Kidney epithelial cell (primary cell): ENCODE measurements around the gene GALNT7. TPM values are rescaled to one million over a fixed set of nuclear protein-coding genes. Genes with fewer than 3 reads are reported as not detected.

Experiments used
- DNase-seq: peaks from one replicate; pipeline ENCODE4 v3.0.0-alpha.2; 2010; ENCODE audit warnings: low read depth
- H3K27me3 ChIP-seq: 2 replicates; pipeline ENCODE4 v1.6.0; 2011; ENCODE audit warnings: low read length; ENCODE audit not compliant: control insufficient read depth, insufficient read depth
- H3K36me3 ChIP-seq: 2 replicates; pipeline ENCODE4 v1.5.1; 2011; ENCODE audit warnings: low read length; ENCODE audit not compliant: control insufficient read depth, insufficient read depth
- H3K4me3 ChIP-seq: 2 replicates; pipeline ENCODE4 v1.5.1; 2011; ENCODE audit warnings: low read depth, mild to moderate bottlenecking, control low read depth, low read length
- CTCF ChIP-seq: IDR thresholded peaks from 2 replicates; pipeline ENCODE4 v1.5.1; 2011; ENCODE audit warnings: mild to moderate bottlenecking, moderate library complexity, low read length, control low read depth, inconsistent platforms; ENCODE audit not compliant: insufficient read depth, poor library complexity, severe bottlenecking
- total RNA-seq: library from RNA; depleted of rRNA; stranded (reverse); fragments of >200 nt; gene quantifications from 2 replicates; pipeline ENCODE4 v1.2.3, GENCODE V29; 2015

The GALNT7 gene
- total RNA-seq, 1 donor from 2014 or later, result 46.6 TPM

- no peak for DNase-seq
- no peaks in the 10 kb centered on the region for H3K27me3 ChIP-seq
- TF ChIP-seq CTCF, result no peak
- no peak overlapping the region for H3K4me3 ChIP-seq
- H3K36me3 ChIP-seq, result no peaks in the 10 kb centered on the region
Observed at GRCh38 chr4:173212379-173212778, 43.8 kb downstream of the GALNT7 start.

- Histone ChIP-seq H3K36me3 (no peaks in the 10 kb centered on the region), H3K4me3 (no peak overlapping the region), H3K27me3 (no peaks in the 10 kb centered on the region)
- TF ChIP-seq CTCF, result no peak
- DNase-seq, result no peak
Observed at GRCh38 chr4:173213296-173213695, 44.7 kb downstream of the GALNT7 start.

GRCh38 chr4:173214231-173214630, 45.6 kb downstream of the GALNT7 start:
- no peak for TF ChIP-seq CTCF
- DNase-seq, result no peak
- Histone ChIP-seq H3K4me3 (no peak overlapping the region), H3K36me3 (no peaks in the 10 kb centered on the region), H3K27me3 (no peaks in the 10 kb centered on the region)

- H3K4me3 ChIP-seq, result no peak overlapping the region
- TF ChIP-seq CTCF, result no peak
- no peak for DNase-seq
- no peaks in the 10 kb centered on the region for H3K36me3 ChIP-seq
- no peaks in the 10 kb centered on the region for H3K27me3 ChIP-seq
Observed at GRCh38 chr4:173214661-173215060, 46.0 kb downstream of the GALNT7 start.

- no peak for DNase-seq
- no peak overlapping the region for H3K4me3 ChIP-seq
- no peaks in the 10 kb centered on the region for H3K36me3 ChIP-seq
- no peaks in the 10 kb centered on the region for H3K27me3 ChIP-seq
- TF ChIP-seq CTCF, result no peak
Observed at GRCh38 chr4:173217075-173217474, 48.5 kb downstream of the GALNT7 start.

- no peaks in the 10 kb centered on the region for H3K36me3 ChIP-seq
- H3K4me3 ChIP-seq, result no peak overlapping the region
- no peak for TF ChIP-seq CTCF
- no peaks in the 10 kb centered on the region for H3K27me3 ChIP-seq
- DNase-seq, result no peak
Observed at GRCh38 chr4:173217727-173218126, 49.1 kb downstream of the GALNT7 start.
